KG1 (cell line): ENCODE results near the gene DESI1.
"Not testable (repeated sequence)": the region's sequence is repeated elsewhere in the genome, so short reads cannot be mapped to it uniquely, and the experiment has no call there.

Experiments used
- DNase-seq: peaks from one replicate; lab custom pipeline; 2025; lab: John Stamatoyannopoulos, UW

The DESI1 gene

DNA sequence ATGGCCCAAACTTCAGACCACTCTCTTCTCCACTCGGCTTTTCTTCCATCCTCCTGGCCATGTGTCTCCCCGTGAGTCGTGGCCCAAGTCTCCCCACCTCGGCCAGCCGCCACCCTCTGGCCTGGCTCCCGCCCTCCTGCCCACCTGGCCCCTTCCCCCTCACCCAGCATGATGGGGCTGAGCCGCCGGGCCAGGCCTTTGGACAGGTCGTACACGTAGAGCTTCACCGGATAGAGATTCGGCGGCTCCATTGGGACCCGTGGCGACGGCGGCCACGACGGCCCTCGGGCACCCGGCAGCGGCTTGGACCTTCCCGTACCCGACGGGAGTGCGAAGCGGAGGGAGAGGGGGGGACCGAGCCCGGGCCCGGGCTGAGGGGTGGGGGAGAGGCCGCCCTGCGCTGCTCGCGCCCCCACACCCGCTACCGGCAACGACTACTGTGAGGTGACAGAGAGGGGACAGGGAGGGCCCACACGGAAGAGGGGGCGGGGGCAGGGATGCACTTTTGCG lies at the start of gene DESI1:
DESI1 (minus strand) TSS at position 455 of the 510 bp plus-strand sequence; CDS start at position 251, 204 bp downstream.
- peak; percentile 66 for DNase-seq

DNA sequence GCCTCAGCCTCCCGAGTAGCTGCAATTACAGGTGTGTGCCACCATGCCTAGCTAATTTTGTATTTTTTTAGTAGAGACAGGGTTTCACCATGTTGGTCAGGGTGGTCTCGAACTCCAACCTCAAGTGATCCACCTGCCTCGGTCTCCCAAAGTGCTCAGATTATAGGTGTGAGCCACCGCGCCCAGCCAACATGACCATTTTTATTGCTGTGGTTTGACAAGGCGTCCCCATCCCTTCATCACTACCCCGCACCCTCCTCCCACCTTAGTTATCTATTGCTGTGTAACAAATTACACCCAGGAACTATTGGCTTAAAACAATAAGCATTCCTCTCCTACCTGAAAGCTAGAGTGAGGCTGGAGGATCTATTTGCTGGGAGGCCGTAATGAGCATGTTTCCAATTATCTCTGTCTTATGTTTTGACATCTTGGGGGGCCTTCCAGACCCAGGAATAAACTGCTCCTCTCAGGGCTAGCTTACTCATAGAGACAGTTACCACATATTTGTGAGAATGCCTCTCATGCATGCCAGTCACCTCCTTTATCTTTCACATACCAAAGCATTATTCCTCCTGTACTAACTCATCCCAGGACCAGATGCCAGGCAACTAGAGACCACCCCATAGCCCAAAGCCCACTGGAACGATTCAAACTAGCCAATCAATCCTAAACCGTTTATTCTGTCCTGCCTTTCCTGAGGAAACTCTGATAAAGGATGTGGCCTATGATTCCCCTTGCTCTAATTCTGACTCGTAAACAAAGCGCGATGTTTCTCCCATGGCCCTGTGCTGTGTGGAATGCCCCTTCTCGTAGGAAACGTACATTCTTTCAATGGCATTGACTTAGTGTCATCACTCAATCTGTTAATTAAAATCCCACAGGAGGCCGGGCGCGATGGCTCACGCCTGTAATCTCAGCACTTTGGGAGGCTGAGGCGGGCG lies 48.4 kb upstream of the DESI1 start:
- DNase-seq: no peak

DNA sequence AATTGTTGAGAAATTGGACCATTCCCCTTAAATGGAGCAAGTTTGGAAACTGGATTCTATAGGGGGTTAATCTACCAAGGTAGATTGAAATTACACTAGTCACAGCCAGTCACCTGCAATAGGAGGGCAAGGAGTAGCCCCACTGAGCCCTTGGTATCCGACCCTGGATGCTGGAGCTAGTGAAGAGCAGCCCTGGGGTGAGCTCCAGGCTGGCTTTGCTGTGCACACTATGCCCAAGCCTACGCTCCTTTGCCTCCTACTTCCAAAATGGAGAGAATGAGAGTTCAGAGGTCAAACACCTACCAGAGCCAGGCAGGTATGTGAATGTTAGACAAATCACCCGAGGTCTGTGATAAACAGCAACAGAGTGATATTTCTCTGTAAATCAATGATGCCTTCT lies 44.1 kb upstream of the DESI1 start:
- DNase-seq: no peak

DNA sequence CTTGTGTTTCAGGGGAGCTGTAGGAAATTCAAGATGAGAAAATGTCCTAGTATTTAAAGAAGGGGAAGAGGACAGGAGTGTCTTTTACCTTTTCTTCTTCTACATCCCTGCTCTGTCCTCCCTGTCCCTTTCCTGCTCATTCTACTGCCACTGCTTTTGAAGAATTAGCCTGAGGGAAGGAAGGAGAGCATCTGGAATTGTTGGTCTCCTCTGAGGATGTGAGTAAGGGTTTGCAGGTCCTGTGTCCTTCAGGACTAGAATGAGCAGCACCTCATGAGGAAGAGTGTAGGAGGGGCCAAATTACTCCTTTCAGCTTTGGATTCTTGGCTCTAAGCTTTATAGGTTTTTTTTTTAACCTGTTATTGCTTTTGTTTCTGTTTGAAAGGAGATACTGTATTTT lies 43.6 kb upstream of the DESI1 start:
- no peak for DNase-seq

DNA sequence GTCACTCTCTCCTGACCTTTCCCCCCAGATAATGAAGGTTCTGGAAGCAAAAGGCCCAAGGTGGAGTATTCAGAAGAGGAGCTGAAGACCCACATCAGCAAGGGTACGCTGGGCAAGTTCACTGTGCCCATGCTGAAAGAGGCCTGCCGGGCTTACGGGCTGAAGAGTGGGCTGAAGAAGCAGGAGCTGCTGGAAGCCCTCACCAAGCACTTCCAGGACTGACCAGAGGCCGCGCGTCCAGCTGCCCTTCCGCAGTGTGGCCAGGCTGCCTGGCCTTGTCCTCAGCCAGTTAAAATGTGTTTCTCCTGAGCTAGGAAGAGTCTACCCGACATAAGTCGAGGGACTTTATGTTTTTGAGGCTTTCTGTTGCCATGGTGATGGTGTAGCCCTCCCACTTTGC lies 42.8 kb upstream of the DESI1 start:
- DNase-seq: not testable (repeated sequence)

DNA sequence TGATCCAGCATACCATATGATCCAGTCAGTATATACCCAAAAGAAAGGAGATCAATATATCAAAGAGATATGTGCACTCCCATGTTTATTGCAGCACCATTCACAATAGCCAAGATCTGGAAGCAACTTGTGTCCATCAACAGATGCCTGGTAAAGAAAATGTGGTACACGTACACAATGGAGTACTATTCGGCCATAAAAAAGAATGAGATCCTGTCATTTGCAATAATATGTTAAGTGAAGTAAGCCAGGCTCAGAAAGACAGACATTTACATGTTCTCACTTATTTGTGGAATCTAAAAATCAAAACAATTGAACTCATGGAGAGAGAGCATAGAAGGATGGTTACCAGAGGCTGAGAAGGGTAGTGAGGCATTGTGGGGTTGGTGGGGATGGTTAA lies 40.9 kb upstream of the DESI1 start:
- no peak for DNase-seq

DNA sequence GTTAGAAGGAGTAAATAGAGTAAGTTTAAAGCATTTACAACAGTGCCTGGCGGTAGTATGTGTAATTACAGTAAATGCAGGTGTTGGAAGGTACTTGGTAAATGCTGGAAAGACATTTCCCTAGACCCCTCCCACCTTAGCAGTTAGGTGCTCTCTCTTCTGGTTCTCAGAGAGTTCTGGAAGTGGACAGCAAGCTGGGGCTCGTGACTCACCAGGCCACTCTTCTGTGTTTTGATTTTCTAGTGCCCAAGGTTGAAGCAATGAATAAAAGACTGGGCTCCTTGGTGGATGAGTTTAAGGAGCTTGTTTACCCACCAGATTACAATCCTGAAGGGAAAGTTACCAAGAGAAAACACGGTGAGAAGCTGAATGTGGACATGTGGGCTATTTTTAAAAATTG lies 40.2 kb upstream of the DESI1 start:
- no peak for DNase-seq

DNA sequence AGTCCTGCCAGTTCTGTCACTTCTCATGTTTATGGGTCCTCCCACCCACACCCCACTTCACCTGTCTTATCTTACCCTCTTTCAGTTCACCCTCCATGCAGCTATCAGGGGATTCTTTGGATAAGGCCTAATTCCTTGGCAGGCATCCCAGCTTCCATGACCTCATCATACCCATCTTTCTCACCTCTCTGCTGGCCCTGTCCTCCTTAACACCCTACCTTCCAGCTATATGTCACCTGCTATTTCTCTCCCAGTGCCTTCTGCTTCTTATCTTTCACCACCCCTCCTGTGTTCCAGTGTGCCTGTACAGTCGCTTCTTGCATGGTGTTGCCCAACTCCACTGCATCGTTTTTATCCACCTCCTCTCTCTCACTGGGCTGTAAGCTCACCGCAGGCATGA lies 39.6 kb upstream of the DESI1 start:
- no peak for DNase-seq

DNA sequence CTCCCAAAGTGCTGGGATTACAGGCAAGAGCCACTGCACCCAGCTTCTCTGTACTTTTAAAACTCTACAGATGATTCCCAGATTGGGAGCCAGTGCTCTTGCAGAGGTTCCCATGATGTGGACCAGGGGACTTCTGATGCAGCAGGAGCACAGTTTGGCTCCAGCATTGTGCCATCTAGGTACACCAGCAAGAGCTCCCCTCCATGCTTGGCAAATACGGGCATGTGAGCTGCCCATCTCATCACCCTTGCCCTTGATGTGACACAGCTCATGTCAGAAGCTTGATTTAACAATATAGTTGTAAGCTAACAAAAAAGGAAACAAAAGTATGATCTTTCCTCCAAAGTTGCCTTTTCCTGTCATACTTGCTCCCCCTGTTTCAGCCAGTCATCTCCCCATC lies 39.1 kb upstream of the DESI1 start:
- DNase-seq: no peak

DNA sequence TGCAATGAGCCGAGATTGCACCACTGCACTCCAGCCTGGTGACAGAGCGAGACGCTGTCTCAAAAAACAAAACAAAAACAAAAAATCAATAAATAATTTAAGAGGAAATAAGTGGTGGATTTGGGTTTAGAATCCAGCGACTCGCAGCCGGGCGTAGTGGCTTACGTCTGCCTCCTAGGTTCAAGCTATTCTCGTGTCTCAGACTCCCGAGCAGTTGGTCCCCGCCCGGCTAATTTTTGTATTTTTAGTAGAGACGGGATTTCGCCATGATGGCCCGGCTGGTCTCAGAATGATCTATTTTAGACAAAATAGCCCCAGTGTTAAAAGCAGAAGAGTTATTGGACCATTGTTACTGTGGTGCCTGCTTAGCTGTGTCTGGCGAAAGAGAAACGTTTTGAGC lies 38.0 kb upstream of the DESI1 start:
- no peak for DNase-seq

DNA sequence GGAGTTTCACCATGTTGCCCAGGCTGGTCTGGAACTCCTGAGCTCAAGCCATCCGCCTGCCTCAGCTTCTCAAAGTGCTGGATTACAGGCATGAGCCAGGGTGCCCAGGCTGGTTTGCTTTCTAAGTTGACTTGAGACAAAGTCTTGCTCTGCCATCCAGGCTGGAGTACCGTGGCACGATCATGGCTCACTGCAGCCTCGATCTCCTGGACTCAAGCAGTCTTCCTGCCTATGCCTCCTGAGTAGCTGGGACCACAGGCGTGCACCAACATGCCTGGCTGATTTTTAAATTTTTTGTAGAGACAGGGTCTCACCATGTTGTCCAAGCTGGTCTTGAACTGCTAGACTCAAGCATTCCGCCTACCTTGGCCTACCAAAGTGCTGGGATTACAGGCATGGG lies 36.9 kb upstream of the DESI1 start:
- no peak for DNase-seq

DNA sequence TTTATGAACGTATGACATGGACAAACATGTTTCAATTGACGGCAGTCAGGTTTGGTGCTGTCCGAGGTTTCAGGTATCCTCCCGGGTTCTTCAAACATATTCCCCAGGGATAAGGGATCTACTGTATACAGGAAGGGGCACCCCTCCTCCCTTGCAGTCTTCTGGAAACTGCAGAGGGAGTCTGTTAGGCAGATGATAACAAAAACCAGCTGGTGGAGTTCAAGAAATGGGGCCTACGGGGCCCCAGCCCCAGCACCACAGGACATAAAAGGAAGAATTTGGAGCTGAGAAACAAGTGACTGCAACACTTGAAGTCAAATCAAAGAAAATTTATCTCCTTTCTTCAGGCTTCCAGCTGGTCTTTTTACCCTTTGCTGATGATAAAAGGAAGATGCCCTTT lies 35.7 kb upstream of the DESI1 start:
- DNase-seq: no peak

DNA sequence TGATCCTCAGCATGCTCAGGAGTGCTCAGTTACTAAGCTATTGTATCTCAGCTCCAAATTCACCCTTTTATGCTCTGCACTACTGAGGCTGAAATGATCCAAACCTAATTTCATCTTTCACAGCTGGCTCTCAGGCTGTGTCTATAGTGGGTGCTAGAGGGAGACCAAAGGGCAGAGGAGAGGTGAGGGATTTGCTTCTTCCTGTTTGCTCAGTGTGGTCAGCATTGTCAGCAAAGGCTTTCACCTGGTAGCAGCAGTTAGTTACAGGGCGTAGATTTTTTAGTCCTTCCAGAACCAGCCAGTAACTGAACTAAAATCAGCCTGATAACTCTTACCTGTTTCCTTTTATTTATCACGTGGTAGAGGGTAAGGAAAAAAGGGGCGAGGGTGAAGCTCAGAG lies 33.5 kb upstream of the DESI1 start:
- no peak for DNase-seq

DNA sequence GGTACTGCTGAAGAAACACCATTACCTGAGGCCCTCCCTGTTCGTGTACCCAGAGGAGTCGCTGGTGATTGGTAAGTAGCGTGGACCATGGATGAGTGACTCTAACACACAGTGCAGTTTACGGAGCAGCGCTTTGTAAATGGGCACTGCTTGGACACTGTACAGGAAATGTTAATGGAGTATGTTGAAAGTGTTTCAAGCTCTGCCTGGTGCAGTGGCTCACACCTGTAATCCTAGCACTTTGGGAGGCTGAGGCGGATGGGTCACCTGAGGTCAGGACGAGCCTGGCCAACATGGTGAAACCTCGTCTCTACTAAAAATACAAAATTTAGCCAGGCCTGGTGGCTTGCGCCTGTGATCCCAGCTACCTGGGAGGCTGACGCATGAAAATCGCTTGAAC lies 30.0 kb upstream of the DESI1 start:
- no peak for DNase-seq

DNA sequence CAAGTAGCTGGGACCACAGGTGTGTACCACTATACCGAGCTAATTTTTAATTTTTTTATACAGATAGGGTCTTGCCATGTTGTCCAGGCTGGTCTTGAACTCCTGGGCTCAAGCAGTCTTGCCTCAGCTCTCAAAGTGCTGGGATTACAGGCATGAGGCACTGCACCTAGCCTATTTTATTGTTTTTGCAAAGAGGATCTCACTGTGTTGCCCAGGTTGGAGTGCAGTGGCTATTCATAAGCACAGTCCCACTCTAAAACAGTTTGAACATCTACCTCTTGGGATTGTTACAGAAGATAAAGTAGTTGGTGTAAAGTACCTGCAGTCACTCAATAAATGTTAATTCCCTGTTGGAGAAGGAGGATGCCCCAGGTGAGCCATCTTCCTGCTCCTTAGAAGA lies 29.4 kb upstream of the DESI1 start:
- DNase-seq: no peak

DNA sequence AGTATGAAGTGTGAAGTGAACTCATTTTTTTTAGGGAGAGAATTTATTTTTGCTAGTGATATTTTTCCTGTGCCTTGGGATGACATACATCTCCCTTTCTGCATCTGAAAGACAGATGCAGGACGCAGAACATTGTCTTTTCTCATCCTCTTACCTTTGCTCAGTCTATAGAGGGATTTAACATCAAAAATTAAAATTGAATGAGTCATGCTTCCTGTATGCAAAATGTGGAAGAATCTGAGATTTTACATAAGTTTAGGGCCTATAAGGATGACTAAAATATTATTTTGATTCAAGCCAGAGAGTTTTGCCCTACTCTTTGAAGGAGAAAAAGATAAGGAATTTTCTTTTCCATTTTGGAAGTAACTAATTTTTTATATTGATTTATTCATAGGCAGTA lies 27.6 kb upstream of the DESI1 start:
- DNase-seq: no peak

DNA sequence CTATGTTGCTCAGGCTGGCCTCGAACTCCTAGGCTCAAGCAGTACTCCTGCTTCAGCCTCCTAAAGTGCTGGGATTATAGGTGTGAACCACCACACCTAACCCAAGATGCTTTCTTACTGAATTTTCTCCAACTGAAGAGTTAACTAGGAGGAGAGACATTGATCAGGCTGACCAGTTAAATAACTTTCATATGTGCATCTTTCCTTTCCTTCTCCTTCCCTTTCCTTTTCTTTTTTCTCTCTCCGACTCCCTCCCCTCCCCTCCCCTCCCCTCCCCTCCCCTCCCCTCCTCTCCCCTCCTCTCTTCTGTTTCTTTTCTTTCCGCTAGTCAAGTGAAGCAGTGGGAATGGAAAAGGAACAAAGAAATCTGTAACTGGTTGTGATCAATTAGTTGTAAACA lies 26.9 kb upstream of the DESI1 start:
- DNase-seq: no peak

DNA sequence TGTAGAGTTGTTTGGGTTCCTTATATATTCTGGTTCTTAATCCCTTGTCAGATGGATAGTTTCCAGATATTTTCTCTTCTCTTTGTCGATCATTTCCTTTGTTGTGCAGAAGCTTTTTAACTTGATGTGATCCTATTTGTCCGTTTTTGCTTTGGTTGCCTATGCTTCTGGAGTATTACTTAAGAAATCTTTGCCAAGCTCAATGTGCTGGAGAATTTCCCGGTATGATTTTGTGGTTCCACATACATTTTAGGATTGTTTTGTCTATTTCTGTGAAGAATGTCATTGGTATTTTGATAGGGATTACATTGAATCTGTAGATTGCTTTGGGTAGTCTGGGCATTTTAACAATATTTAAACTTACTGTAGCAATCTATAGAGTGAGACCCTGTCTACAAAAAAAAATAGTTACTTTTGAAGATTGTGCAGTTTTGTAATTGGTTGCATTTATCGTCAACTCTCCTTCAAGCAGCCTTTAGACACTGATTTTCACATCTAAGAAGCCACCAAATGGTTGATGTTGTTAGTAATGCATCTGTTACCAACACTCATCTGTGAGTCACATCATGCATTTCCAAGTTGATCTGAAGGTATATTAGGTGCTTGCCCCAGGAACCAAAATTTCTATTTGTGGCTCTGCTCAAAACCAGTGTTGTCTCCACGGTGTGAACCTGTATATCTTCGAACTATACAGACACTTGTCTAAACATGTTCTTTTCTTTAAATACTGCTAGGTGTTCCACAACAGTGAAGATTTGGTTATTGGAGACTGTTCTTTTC lies 21.7 kb upstream of the DESI1 start:
- no peak for DNase-seq

DNA sequence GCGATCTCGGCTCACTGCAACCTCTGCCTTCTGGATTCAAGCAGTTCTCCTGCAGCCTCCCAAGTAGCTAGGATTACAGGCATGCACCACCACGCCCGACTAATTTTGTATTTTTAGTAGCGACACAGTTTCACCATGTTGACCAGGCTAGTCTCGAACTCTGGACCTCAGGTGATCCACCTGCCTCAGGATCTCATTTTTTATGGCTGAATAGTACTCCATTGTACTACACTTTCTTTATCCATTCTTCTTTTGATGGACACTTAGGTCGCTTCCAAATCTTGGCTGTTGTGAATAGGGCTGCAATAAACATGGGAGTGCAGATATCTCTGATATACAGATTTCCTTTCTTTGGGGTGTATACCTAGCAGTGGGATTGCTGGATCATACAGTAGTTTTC lies 21.0 kb upstream of the DESI1 start:
- no peak for DNase-seq

DNA sequence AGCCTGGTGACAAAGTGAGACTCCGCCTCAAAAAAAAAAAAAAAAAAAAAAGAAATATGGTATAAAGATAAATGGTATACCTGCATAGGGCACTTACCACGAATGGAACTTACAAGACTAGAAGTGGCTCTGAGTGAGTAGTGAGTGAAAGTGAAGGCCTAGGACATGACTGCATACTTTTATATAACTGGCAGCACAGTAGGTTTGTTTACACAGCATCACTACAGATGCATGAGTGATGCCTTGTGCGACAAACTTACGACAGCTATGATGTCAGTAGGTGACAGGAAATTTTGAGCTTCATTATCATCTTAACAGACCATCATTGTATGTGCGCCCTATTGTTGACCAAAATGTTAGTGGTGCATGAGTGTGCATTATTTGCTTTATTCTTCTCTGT lies 17.9 kb upstream of the DESI1 start:
- DNase-seq: no peak

DNA sequence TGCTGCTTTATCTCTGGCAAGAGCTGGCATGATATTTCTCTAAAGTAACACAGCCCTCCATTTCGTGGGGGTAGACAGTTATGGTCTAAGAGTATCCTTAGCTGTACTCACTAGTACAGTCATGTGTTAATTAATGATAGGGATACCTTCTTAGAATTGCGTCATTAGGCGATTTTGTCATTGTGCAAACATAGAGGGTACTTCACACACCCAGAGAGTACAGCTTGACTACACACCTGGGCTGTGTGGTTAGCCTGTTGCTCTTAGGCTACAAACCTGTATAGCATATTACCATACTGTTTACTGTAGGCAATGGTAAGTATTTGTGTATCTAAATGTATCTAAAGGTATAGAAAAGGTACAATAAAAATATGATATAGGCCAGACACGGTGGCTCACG lies 17.3 kb upstream of the DESI1 start:
- DNase-seq: no peak

DNA sequence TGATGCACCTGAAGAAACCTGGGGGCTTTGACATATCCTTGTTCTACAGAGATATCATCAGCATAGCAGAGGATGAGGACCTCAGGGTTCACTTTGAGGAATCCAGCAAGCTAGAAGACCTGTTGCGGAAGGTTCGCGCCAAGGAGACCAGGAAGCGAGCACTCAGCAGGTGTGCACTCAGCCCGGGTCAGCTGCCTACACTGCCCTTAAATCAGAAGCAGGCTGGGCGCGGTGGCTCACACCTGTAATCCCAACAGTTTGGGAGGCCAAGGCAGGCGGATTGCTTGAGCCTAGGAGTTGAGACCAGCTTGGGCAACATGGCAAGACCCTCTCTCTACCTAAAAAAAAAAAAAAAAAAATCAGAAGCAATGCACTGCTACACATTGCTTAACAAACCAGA lies 16.8 kb upstream of the DESI1 start:
- not testable (repeated sequence) for DNase-seq

DNA sequence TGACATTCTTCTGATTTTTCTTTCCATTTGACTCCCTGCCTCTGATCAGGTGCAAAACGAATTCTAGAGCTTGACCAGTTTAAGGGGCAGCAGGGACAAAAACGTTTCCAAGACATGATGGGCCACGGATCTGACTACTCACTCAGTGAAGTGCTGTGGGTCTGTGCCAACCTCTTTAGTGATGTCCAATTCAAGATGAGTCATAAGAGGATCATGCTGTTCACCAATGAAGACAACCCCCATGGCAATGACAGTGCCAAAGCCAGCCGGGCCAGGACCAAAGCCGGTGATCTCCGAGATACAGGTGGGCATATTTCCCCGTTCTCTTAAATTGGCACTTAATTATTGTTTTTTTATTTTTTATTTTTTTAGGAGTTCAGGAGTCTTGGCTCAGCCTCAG lies 15.6 kb upstream of the DESI1 start:
- DNase-seq: no peak
